HG03521 (cell line): Measurements from ENCODE around the gene HSD17B4.
"Not testable (repeated sequence)": the region's sequence is repeated elsewhere in the genome, so short reads cannot be mapped to it uniquely, and the experiment has no call there.

ENCODE experiments used
- ATAC-seq: cut with Tn5 transposase; IDR thresholded peaks from one replicate; pipeline ENCODE4 v1.9.1; 2021; ENCODE audit warnings: mild to moderate bottlenecking, moderate library complexity; ENCODE audit not compliant: unreplicated experiment

The HSD17B4 gene

GRCh38 chr5:119428574-119428973 lies 23.7 kb upstream of the HSD17B4 start:
- not testable (repeated sequence) for ATAC-seq

- ATAC-seq: not testable (repeated sequence)
Measured at GRCh38 chr5:119432674-119433237, 19.5 kb upstream of the HSD17B4 start.

GRCh38 chr5:119435436-119436132 lies 16.7 kb upstream of the HSD17B4 start:
- ATAC-seq: peak; percentile 76

- ATAC-seq: not testable (repeated sequence)
Measured at GRCh38 chr5:119437785-119438586, 14.3 kb upstream of the HSD17B4 start.

GRCh38 chr5:119438587-119438917 lies 13.7 kb upstream of the HSD17B4 start:
- ATAC-seq: not testable (repeated sequence)

GRCh38 chr5:119439140-119439631 lies 13.1 kb upstream of the HSD17B4 start:
- no peak for ATAC-seq

- ATAC-seq: not testable (repeated sequence)
Measured at GRCh38 chr5:119439632-119440031, 12.7 kb upstream of the HSD17B4 start.

GRCh38 chr5:119444643-119445042 lies 7.7 kb upstream of the HSD17B4 start:
- not testable (repeated sequence) for ATAC-seq

GRCh38 chr5:119445544-119445943 lies 6.8 kb upstream of the HSD17B4 start:
- no peak for ATAC-seq

- no peak for ATAC-seq
Measured at GRCh38 chr5:119449882-119450281, 2.4 kb upstream of the HSD17B4 start.

GRCh38 chr5:119450627-119451026 lies 1.7 kb upstream of the HSD17B4 start:
- not testable (repeated sequence) for ATAC-seq

GRCh38 chr5:119451561-119451960 lies 736 bp upstream of the HSD17B4 start:
- no peak for ATAC-seq

- ATAC-seq: no peak
Measured at GRCh38 chr5:119452060-119452372, 281 bp upstream of the HSD17B4 start.

- peak; percentile 6 for ATAC-seq
Measured at GRCh38 chr5:119453040-119453373, 710 bp downstream of the HSD17B4 start.

- ATAC-seq: no peak
Measured at GRCh38 chr5:119454171-119454570, 1.9 kb downstream of the HSD17B4 start.

GRCh38 chr5:119458911-119459632 lies 6.8 kb downstream of the HSD17B4 start:
- no peak for ATAC-seq

- ATAC-seq: no peak
Measured at GRCh38 chr5:119465640-119466039, 13.3 kb downstream of the HSD17B4 start.

- ATAC-seq: no peak
Measured at GRCh38 chr5:119468286-119468685, 16.0 kb downstream of the HSD17B4 start.

GRCh38 chr5:119470105-119470763 lies 17.9 kb downstream of the HSD17B4 start:
- peak; percentile 56 for ATAC-seq

- peak; percentile 45 for ATAC-seq
Measured at GRCh38 chr5:119470851-119471451, 18.7 kb downstream of the HSD17B4 start.
